ENCODE measurements around the gene PATJ.

DNA sequence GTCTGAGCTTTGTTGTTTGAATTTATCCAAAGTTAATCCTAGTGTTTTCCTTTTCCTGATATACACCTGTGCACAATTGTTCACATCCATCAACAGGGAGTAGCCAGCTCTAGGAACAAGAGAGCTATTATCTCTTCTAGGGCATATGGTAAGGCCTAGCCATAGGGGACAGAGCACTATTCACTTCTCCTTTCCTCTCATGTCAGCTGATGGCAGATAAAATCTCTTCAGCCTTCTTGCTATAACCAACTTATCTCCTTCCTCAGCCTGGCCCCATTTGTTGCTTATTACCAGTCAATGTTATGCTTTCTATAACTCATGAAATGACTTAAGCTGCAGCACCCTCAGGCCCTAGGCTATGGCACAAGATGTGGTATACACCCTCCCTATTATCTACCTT lies 38.9 kb downstream of the PATJ start:
- no peak for TF ChIP-seq POLR2A (IDR thresholded peaks at IDR 0.05)
- TF ChIP-seq, protein P1, sequence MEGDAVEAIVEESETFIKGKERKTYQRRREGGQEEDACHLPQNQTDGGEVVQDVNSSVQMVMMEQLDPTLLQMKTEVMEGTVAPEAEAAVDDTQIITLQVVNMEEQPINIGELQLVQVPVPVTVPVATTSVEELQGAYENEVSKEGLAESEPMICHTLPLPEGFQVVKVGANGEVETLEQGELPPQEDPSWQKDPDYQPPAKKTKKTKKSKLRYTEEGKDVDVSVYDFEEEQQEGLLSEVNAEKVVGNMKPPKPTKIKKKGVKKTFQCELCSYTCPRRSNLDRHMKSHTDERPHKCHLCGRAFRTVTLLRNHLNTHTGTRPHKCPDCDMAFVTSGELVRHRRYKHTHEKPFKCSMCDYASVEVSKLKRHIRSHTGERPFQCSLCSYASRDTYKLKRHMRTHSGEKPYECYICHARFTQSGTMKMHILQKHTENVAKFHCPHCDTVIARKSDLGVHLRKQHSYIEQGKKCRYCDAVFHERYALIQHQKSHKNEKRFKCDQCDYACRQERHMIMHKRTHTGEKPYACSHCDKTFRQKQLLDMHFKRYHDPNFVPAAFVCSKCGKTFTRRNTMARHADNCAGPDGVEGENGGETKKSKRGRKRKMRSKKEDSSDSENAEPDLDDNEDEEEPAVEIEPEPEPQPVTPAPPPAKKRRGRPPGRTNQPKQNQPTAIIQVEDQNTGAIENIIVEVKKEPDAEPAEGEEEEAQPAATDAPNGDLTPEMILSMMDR (IDR thresholded peaks at IDR 0.05 in 8 of 11, conservative IDR thresholded peaks at IDR 0.05 in 3 of 11): no peak
- TF ChIP-seq POLR2AphosphoS5 (IDR thresholded peaks at IDR 0.05): no peak
